HL-60 (cell line): ENCODE measurements around the gene KMT2E.

ENCODE experiments used
- GABPA ChIP-seq: IDR thresholded peaks from 2 replicates; pipeline ENCODE4 v1.6.1; 2012; ENCODE audit warnings: low read depth
- POLR2AphosphoS5 ChIP-seq: IDR thresholded peaks from 2 replicates; pipeline ENCODE4 v1.6.1; 2012; ENCODE audit warnings: low read depth
- SPI1 ChIP-seq: IDR thresholded peaks from 2 replicates; pipeline ENCODE4 v1.6.1; 2012; ENCODE audit warnings: low read depth, mild to moderate bottlenecking, borderline replicate concordance
- TF ChIP-seq, protein P1 (sequence below): IDR thresholded peaks from one replicate; pipeline ENCODE4 v1.5.1; 2011; ENCODE audit warnings: low read length, control low read depth, inconsistent platforms; ENCODE audit not compliant: insufficient read depth
- TF ChIP-seq, protein P2 (sequence below): IDR thresholded peaks from 2 replicates; pipeline ENCODE4 v1.6.1; 2012; ENCODE audit warnings: low read depth; ENCODE audit not compliant: insufficient replicate concordance

DNA sequence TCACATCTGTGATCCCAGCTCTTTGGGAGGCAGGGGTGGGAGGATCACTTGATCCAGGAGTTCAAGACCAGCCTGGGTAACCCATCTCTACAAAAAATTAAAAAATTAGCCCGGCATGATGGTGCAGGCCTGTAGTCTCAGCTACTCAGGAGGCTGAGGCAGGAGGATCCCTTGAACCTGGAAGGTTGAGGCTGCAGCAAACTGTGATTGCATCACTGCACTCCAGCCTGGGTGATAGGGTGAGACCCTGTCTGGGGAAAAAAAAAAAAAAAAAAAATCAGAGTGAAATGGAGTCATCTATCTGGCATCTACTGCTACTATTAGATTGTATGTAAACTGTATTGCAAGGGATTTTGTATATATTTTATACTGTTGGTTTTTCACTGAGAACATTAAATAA, 59.1 kb downstream of the KMT2E start:
- TF ChIP-seq, protein P1, sequence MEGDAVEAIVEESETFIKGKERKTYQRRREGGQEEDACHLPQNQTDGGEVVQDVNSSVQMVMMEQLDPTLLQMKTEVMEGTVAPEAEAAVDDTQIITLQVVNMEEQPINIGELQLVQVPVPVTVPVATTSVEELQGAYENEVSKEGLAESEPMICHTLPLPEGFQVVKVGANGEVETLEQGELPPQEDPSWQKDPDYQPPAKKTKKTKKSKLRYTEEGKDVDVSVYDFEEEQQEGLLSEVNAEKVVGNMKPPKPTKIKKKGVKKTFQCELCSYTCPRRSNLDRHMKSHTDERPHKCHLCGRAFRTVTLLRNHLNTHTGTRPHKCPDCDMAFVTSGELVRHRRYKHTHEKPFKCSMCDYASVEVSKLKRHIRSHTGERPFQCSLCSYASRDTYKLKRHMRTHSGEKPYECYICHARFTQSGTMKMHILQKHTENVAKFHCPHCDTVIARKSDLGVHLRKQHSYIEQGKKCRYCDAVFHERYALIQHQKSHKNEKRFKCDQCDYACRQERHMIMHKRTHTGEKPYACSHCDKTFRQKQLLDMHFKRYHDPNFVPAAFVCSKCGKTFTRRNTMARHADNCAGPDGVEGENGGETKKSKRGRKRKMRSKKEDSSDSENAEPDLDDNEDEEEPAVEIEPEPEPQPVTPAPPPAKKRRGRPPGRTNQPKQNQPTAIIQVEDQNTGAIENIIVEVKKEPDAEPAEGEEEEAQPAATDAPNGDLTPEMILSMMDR = no peak
- no peak for TF ChIP-seq POLR2AphosphoS5
- TF ChIP-seq SPI1 = no peak
- TF ChIP-seq, protein P2, sequence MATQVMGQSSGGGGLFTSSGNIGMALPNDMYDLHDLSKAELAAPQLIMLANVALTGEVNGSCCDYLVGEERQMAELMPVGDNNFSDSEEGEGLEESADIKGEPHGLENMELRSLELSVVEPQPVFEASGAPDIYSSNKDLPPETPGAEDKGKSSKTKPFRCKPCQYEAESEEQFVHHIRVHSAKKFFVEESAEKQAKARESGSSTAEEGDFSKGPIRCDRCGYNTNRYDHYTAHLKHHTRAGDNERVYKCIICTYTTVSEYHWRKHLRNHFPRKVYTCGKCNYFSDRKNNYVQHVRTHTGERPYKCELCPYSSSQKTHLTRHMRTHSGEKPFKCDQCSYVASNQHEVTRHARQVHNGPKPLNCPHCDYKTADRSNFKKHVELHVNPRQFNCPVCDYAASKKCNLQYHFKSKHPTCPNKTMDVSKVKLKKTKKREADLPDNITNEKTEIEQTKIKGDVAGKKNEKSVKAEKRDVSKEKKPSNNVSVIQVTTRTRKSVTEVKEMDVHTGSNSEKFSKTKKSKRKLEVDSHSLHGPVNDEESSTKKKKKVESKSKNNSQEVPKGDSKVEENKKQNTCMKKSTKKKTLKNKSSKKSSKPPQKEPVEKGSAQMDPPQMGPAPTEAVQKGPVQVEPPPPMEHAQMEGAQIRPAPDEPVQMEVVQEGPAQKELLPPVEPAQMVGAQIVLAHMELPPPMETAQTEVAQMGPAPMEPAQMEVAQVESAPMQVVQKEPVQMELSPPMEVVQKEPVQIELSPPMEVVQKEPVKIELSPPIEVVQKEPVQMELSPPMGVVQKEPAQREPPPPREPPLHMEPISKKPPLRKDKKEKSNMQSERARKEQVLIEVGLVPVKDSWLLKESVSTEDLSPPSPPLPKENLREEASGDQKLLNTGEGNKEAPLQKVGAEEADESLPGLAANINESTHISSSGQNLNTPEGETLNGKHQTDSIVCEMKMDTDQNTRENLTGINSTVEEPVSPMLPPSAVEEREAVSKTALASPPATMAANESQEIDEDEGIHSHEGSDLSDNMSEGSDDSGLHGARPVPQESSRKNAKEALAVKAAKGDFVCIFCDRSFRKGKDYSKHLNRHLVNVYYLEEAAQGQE = no peak
- no peak for TF ChIP-seq GABPA
